Measurements from ENCODE around the gene DNAJB9. TPM values are rescaled to one million over a fixed set of nuclear protein-coding genes. Genes with fewer than 3 reads are reported as not detected.

The DNAJB9 gene
- total RNA-seq, 2 donors from 2014 or later: 30.8 to 48.8 TPM

DNA sequence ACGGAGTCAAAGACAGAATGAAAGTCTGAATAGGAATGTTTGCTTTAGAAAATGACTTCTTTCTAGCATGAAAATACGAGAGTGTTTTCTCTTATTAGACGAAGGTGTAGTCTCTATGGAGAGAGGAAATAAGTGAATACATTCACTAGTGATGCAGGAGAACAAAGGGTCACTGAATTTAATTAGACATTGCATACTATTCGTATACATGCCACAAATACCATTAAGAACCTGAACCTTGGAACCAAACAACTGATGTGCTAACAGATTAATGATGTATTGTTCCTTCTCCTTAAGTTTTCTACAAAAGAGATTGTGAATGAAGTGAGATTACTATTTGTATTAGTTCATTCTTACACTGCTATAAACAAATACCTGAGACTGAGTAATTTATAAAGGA, 10.4 kb upstream of the DNAJB9 start:
- intact Hi-C loops (cut with DNase I): no loop called here
- DNase-seq (no peak), ATAC-seq (no peak)

GRCh38 chr7:108561047-108561619, 8.5 kb upstream of the DNAJB9 start:
- ATAC-seq (peak in 1 of 2 donors; percentile 65), DNase-seq (no peak)
- intact Hi-C loops (cut with DNase I): no loop called here

- DNase-seq (no peak), ATAC-seq (no peak)
- intact Hi-C loops (cut with DNase I): no loop called here
Measured at GRCh38 chr7:108565987-108566386, 3.7 kb upstream of the DNAJB9 start.

GRCh38 chr7:108568801-108569380, 783 bp upstream of the DNAJB9 start:
- no peak for ATAC-seq
- intact Hi-C loops (cut with DNase I): loop anchor here in 1 of 2 donors (1.0 kb wide), 1 partner anchor 43 kb away; the partner anchor contains the start of gene PNPLA8
- no peak for DNase-seq

GRCh38 chr7:108570146-108570755, 577 bp downstream of the DNAJB9 start:
- intact Hi-C loops (cut with DNase I): no loop called here
- peak; percentile 17 to 58 for ATAC-seq
- peak; percentile 40 for DNase-seq

DNA sequence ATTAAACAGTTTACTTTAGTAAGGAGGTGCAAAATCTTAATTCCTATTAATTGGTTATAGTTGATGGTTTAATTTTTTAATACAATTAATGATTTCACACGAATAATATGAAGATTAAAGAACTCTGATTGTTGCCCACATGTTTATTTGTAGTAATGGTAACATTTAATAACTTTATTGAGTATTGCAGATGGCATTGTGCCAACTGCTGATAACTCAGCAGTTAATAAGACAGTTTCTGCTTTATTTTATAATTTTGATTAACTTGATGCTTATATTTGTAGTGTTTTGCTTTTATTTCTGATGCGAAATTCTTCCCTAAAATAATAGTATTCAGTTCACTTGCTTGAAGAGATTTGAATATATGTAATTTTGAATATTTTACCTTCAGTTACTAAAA, 2.8 kb downstream of the DNAJB9 start:
- no peak for ATAC-seq
- DNase-seq: no peak
- intact Hi-C loops (cut with DNase I): no loop called here

GRCh38 chr7:108575156-108575555, 5.5 kb downstream of the DNAJB9 start:
- ATAC-seq (no peak), DNase-seq (no peak)
- intact Hi-C loops (cut with DNase I): no loop called here

DNA sequence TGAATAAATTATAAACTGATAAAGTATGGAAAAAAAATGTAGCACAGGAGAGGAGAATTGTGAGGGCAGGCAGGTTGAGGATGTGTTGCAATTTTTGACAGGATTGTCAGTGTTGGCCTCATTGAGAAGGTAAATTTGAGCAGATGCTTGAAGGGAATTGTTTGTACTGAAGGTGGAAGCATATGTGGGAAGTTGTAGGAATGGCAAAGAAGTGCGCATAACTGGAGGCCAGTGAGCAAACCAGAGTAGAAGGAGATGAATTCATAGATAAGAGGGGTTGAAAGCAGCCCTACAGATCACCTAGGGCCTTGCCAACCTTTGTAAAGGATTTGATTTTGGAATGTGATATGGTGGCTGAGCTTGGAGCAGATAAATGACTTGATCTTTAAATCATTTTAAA, 6.4 kb downstream of the DNAJB9 start:
- ATAC-seq: no peak
- intact Hi-C loops (cut with DNase I): no loop called here
- DNase-seq: no peak

DNA sequence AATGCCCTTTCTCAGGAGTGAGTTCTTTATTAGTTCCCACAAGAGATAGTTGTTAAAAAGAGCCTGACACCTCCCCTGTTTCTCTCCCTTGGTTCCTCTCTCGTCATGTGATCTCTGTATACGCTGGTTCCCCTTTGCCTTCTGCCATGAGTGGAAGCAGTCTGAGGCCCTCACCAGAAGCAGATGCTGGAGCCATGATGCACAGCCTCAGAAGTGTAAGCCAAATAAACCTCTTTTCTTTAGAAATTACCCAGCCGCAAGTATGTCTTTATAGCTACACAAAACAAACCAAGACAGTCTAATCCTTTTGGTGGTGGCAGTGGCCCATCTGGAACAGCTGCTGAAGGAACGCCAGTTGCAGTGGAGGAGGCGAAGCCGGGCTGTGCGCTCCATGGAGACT, 9.3 kb downstream of the DNAJB9 start:
- DNase-seq (no peak), ATAC-seq (no peak)
- intact Hi-C loops (cut with DNase I): no loop called here

- intact Hi-C loops (cut with DNase I): no loop called here
- DNase-seq (no peak), ATAC-seq (no peak)
Measured at GRCh38 chr7:108580298-108580697, 10.6 kb downstream of the DNAJB9 start.

DNA sequence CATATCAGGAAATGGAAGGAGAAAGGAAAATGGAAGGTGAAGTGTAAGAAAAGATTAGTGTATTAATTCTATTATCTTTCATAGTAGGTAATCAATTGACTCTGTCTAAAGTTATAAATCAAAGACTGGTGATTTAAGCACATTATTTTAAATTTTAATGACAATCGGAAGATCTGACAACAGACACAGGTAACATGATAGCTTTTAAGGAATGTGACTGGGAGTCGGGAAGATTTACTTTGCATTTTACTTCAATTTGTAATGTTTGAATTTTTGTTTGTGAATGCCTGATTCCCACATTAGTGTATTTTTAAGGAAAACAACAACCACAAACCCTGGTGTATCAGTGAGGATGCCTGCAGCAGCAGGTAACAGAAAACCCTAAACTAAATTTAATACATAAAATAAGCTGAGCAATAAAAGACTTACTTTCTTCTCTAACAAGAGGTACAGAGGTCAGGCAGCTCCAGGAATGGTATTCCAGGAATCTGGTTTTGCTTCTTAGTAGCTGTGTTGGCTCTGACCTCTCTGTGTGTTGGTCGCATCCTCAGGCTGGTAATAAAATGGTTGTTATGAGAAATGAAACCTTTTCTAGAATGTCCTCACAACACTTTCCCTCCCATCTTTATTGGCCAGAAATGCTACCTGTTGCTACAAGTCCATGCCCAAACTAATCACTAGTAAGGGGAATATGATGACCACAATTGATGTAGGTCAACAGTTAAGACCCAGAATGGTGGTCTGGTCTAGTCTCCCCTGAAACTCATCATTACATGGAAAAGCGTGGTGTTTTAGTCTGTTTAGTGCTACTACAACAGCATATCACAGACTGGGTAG, 12.2 kb downstream of the DNAJB9 start:
- ATAC-seq: no peak

GRCh38 chr7:108584211-108584610, 14.5 kb downstream of the DNAJB9 start:
- ATAC-seq (no peak), DNase-seq (no peak)
- intact Hi-C loops (cut with DNase I): no loop called here

More for the DNA sequence above, 12.2 kb downstream of the DNAJB9 start:
- intact Hi-C loops (cut with DNase I): no loop called here
- no peak for DNase-seq

GRCh38 chr7:108585843-108586242, 16.2 kb downstream of the DNAJB9 start:
- intact Hi-C loops (cut with DNase I): no loop called here
- DNase-seq (no peak), ATAC-seq (peak in 1 of 2 donors; percentile 68)

DNA sequence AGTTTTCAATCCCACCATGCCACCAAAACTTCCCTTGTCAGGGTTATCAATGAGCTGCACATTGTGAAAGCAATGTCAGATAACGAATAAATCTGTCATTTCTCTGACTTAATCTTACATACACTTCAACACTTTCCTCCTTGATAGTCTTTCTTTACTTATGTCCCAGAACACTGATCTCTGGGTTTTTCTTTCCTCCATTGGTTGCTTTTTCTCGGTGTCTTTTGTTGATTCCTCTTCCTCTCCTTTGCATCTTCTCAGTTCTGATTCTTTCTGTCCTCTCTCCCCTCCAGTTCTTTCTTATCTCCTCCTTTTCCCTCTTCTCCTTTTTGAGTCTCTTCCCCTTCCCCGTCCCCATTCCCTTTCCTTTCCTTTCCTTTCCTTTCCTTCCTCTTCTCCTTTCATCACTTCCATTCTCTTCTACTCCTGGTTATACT, 16.6 kb downstream of the DNAJB9 start:
- intact Hi-C loops (cut with DNase I): no loop called here
- no peak for DNase-seq
- no peak for ATAC-seq

DNA sequence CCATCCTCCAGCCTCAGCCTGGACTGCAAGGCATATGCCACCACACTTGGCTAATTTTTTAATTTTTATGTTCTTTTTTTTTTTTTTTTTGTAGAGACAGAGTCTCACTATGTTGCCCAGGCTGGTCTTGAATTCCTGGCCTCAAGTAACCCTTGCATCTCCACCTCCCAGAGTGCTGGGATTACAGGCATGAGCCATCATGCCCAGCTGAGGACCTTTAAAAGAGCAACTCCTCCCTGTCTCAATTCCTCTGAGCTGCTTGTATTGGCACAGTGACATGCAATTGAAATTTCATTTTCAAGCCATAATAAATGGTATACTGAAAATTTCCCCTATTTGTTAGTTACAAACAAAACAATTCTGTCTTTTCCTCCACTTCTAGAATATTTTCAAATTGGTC, 19.5 kb downstream of the DNAJB9 start:
- DNase-seq: no peak
- intact Hi-C loops (cut with DNase I): no loop called here
- ATAC-seq: no peak

DNA sequence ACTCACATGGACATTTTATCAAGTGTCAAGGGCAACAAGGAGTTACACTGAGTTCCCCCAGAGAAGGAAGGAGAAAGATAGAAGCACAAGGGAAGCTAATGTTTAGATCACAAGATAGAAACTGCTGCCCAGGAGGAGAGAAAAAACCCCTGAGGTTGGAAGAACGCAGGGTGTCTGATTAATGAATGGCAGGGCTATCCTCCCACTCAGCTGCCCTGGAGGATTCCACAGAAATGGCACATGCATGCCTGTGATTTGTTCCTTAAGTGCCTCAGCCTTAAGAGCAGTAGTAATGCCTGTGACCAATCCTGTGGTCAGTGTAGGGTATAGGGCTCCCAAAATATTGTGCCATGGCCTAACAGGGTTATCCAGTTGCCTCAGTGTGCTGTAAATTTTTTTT, 20.2 kb downstream of the DNAJB9 start:
- intact Hi-C loops (cut with DNase I): no loop called here
- no peak for DNase-seq
- no peak for ATAC-seq

GRCh38 chr7:108590606-108591005, 20.9 kb downstream of the DNAJB9 start:
- DNase-seq (no peak), ATAC-seq (no peak)
- intact Hi-C loops (cut with DNase I): no loop called here

DNA sequence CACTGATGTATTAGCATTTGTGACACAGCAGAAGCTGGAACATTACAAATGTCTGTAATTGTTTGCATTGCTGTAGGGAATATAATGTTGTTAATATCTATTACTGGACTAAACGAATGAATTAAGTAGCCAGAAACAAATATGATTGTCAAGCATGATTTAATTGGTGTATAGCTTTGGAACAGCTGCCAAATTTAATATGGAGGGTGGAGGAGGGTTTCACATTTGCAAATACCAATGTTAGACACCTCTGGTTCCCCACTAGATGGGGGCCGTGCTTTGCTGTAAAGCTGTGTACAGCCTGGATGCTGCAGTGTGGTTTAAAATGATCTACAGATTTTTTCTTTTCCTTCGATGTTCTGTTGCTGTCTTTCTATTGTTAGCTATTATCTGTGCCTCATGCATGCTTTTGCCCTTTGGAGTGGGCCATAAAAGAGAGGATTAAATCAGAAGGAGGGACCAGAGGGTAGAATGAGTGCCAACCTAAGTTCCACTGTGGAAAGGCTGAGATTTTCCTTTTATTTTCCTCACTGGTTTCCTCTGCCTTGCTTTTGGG, 23.1 kb downstream of the DNAJB9 start:
- DNase-seq: no peak
- ATAC-seq: no peak
- intact Hi-C loops (cut with DNase I): no loop called here

DNA sequence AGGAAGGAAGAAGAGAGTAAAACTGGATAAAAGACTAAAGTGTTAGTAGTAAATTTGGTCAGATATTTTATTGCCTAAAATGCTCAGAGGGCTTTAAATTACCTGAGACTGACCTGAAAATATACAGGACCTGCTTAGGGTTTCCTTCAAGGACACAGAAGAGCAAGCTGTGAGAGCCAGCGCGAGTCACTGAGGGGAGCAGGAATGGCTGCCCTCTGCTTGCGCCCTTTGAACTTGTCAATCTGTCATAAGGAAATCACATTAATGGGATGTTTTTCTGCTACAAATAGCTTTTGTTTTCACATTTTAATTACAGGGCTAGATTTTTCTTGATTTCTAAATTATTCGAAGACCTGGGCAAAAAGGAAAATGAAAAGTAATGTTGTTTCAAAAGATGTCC, 26.9 kb downstream of the DNAJB9 start:
- no peak for ATAC-seq
- no peak for DNase-seq
- intact Hi-C loops (cut with DNase I): no loop called here

DNA sequence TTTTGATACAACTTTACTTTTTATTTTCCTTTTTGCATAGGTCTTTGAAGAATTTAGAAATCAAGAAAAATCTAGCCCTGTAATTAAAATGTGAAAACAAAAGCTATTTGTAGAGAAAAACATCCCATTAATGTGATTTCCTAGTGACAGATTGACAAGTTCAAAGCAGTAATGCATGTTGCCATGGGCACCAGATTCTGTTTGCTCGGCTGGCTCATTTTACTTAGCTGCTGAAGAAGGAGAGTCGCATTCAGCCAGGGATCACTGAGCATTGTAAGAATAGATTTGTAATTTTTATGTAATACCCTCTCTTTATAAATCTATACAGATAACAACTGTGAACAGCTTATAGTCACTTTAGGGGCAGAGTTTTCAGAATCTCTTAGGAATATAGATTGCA, 28.5 kb downstream of the DNAJB9 start:
- DNase-seq (no peak), ATAC-seq (no peak)
- intact Hi-C loops (cut with DNase I): no loop called here
